Neutrophil (primary cell): ENCODE results near the gene SOX10.

Experiments
- H3K27ac ChIP-seq: fragments of 200-600 bp; sonication (generic); 2 replicates; pipeline ENCODE4 v1.5.1; 2016; ENCODE audit warnings: mild to moderate bottlenecking, moderate library complexity
- H3K27me3 ChIP-seq: fragments of 200-600 bp; sonication (generic); 2 replicates; pipeline ENCODE4 v1.6.0; 2016; ENCODE audit warnings: mild to moderate bottlenecking
- H3K36me3 ChIP-seq: fragments of 200-600 bp; sonication (generic); 2 replicates; pipeline ENCODE4 v1.5.1; 2017
- H3K4me1 ChIP-seq, 2 experiments: fragments of 200-600 bp in 1 of 2; sonication (generic) in 1 of 2; 1 replicate in 1 of 2; 2 replicates in 1 of 2; pipeline versions ENCODE4 v1.5.1 to v1.6.1; 2013 to 2016; ENCODE audit warnings: low read depth in 1 of 2, low read length in 1 of 2, mild to moderate bottlenecking in 1 of 2, moderate library complexity in 1 of 2; ENCODE audit not compliant: control insufficient read depth in 1 of 2, insufficient read depth in 1 of 2
- H3K4me3 ChIP-seq, 2 experiments: fragments of 200-600 bp in 1 of 2; sonication (generic) in 1 of 2; 1 replicate in 1 of 2; 2 replicates in 1 of 2; pipeline ENCODE4 v1.5.1; 2013 to 2016; ENCODE audit warnings: low read depth in 1 of 2, low read length in 1 of 2, mild to moderate bottlenecking in 1 of 2, moderate library complexity in 1 of 2
- H3K9me3 ChIP-seq: fragments of 200-600 bp; sonication (generic); 2 replicates; pipeline ENCODE4 v1.5.1; 2016
- CTCF ChIP-seq: fragments of 200-600 bp; sonication (generic); IDR thresholded peaks from 2 replicates; pipeline ENCODE4 v1.5.1; 2016; ENCODE audit warnings: antibody characterized with exemption

Gene SOX10

GRCh38 chr22:38026130-38027111 lies 42.1 kb upstream of the SOX10 start:
- Histone ChIP-seq H3K4me1 (no peaks in the 10 kb centered on the region), H3K4me3 (no peak overlapping the region), H3K27me3 (no peaks in the 10 kb centered on the region), H3K9me3 (no peaks in the 10 kb centered on the region), H3K36me3 (no peaks in the 10 kb centered on the region), H3K27ac (no peak overlapping the region)
- TF ChIP-seq CTCF: no peak

DNA sequence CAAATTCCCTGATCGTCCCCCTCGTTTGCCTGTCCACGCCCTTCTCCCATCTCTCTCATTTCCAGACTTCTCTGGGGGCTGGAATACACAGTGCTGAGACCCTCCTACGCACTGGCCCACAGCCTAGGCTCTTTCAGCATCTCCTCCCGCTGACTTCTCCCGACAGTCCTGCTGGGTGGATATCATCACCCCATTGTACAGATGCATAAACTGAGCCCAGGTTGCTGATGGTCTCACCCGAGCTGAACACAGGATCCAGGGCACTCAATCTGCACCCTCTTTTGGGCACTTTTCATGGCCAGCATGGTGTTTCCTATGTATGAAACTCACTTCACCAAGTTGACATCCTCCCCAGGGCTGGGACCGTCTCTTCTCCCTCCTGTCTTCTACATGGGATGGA lies 41.2 kb upstream of the SOX10 start:
- Histone ChIP-seq H3K4me3 (no peak overlapping the region), H3K36me3 (no peaks in the 10 kb centered on the region), H3K4me1 (no peaks in the 10 kb centered on the region), H3K9me3 (no peaks in the 10 kb centered on the region), H3K27ac (no peak overlapping the region), H3K27me3 (no peaks in the 10 kb centered on the region)
- no peak for TF ChIP-seq CTCF

DNA sequence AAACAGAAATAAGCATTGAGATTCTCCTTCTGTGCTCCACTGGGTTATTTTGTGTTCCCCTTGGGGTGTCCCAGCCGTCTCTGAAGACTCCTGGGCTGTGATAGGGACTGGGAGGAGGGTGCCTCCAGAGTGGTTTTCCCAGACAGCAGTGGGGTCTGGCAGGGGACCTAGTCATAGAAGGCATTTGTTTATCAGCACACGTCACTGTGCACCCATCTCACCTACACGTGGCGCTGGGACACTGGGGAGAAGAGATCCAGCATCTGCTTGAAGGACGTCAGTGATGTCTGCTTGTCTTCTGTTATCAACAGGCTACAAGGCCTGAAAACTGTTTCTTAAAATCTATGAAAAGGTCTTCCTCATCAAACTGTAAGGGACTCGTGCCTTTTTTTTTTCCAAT lies 38.7 kb upstream of the SOX10 start:
- no peaks in the 10 kb centered on the region for H3K9me3 ChIP-seq
- no peak for TF ChIP-seq CTCF
- no peaks in the 10 kb centered on the region for H3K36me3 ChIP-seq
- H3K27me3 ChIP-seq: no peaks in the 10 kb centered on the region
- no peak overlapping the region for H3K4me3 ChIP-seq
- H3K4me1 ChIP-seq: no peaks in the 10 kb centered on the region
- no peak overlapping the region for H3K27ac ChIP-seq

GRCh38 chr22:38021206-38021605 lies 36.9 kb upstream of the SOX10 start:
- Histone ChIP-seq H3K4me3 (no peak overlapping the region), H3K4me1 (peaks cover 0 to 6% of the 10 kb centered on the region in 2 experiments), H3K9me3 (no peaks in the 10 kb centered on the region), H3K27me3 (no peaks in the 10 kb centered on the region), H3K27ac (no peak overlapping the region), H3K36me3 (no peaks in the 10 kb centered on the region)
- no peak for TF ChIP-seq CTCF

DNA sequence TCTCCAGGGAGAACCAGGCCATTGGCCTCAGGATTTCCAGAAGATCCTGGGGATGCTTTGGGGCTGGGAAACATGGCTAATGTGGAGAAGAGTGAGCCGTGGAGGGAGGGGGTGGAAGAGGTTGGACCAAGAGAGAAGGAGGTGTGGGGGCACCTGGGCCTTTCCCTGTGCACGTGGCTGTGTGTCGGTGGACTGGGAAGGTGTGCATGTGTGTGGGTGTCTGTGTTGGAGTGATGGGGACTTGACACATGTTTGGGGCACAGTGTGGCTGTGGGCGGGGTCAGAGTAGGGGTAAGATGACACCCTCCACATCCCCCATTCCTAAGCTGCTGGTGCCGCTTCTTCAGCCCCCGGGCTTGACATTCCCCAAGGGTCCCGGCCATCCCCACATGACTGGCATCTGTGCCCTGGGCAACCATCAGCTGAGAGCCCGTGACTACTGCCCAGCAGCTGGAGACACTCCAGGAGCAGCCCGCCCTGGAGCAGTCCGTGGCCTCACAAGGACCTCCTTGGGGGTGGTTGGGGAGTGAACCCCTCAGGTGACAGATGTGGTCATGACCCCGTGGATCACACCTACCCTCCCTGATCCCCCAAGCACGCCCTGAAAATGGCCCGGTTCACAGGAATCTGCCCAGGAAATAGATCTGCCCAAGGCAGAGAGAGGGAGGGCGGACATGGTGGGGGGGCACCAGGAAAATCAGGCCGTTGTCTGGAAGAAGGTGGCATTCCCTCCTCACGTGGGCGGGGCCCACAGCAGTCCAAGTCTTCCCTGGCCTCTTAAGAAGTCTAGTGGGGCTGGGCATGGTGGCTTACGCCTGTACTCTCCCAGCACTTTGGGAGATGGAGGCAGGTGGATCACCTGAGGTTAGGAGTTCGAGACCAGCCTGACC lies 34.8 kb upstream of the SOX10 start:
- no peak for TF ChIP-seq CTCF
- H3K27ac ChIP-seq: no peak overlapping the region
- H3K36me3 ChIP-seq: no peaks in the 10 kb centered on the region
- H3K4me3 ChIP-seq: no peak overlapping the region
- no peaks in the 10 kb centered on the region for H3K27me3 ChIP-seq
- H3K4me1 ChIP-seq: peaks cover 0 to 6% of the 10 kb centered on the region in 2 experiments
- no peaks in the 10 kb centered on the region for H3K9me3 ChIP-seq
